Stimulated activated CD4-positive, alpha-beta T cell treated with anti-CD3 and anti-CD28 coated beads, Interleukin-15, amount 100 ng/mL, for 24 hours (primary cell): ENCODE data around the gene CIITA.
A peak's percentile ranks its signal among the peaks of the same experiment; 100 is the strongest.

Experiments used
- DNase-seq: peaks from one replicate; pipeline ENCODE4 v3.0.0-alpha.2; 2020

Gene CIITA

GRCh38 chr16:10938796-10939648 is 62.0 kb downstream of the CIITA start:
- no peak for DNase-seq

- DNase-seq, result no peak
Measured at GRCh38 chr16:10939649-10940234, 62.7 kb downstream of the CIITA start.

DNA sequence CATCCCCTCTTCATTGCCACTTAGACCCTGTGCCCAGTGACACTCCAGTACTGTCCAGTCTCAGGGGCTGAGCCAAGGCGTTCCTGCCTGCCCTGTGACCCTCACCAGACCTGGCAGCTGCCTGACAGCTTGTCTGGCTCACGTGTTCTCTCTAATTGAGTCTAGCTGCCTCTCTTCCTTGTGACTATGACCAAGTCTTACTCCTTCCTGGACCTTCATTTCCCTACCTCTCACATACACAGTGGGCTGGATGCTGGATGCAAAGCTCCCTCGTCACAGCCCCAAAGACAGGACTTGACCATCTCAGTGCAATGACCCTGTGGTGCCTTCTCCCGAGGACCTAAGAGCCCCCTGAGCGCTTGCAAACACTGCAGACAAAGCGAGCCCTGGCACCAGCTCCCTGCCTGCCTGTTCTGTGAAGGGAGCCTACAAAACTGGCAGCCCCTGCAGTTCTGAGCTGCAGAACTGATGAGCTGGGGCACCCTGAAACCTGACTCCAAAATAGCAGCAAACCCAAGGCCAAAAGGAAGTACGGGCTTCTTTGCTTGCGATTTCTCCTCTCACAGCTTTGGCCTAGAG is 63.6 kb downstream of the CIITA start:
- no peak for DNase-seq

- no peak for DNase-seq
Measured at GRCh38 chr16:10941127-10941933, 64.3 kb downstream of the CIITA start.

- DNase-seq, result peak; percentile 32
Measured at GRCh38 chr16:10941935-10942351, 64.9 kb downstream of the CIITA start.

GRCh38 chr16:10942352-10943063 is 65.5 kb downstream of the CIITA start, which contains the start of gene DEXI:
TSS of gene DEXI (minus strand) at chr16:10942468. CDS start at chr16:10942005, 463 bp downstream.
- peak; percentile 96 for DNase-seq

GRCh38 chr16:10943064-10943353 is 66.0 kb downstream of the CIITA start:
- no peak for DNase-seq

- peak; percentile 98 for DNase-seq
Measured at GRCh38 chr16:10944249-10945064, 67.5 kb downstream of the CIITA start, which contains the start of gene CLEC16A. TSS of gene CLEC16A (plus strand) at chr16:10944564. CDS start at chr16:10944718, 154 bp downstream.

GRCh38 chr16:10945065-10945787 is 68.2 kb downstream of the CIITA start:
- DNase-seq, result no peak

GRCh38 chr16:10946308-10946707 is 69.3 kb downstream of the CIITA start:
- DNase-seq, result no peak

GRCh38 chr16:10947211-10947787 is 70.3 kb downstream of the CIITA start:
- DNase-seq, result no peak

GRCh38 chr16:10949424-10949970 is 72.5 kb downstream of the CIITA start:
- DNase-seq, result peak; percentile 48

DNA sequence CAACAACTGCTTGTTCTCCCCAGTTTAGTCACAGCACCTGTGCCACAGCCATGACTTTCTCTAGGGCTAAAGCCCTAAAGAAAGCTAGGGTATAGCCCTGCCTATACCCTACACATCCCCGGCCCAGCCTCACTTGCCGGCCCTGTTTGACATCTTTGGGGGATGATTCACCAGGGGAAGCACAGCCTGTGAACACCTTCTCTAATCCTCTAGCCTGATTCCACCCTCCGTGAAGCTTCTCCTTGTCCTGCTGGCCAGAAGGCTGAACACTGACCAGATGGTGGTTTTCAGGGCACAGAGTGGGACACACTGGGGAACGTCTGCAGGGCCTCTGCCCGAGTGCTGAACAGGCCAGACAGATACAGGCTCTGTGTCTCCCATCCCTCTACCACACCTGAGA is 73.4 kb downstream of the CIITA start:
- DNase-seq, result no peak

- no peak for DNase-seq
Measured at GRCh38 chr16:10951026-10951425, 74.0 kb downstream of the CIITA start.

GRCh38 chr16:10954903-10955302 is 77.9 kb downstream of the CIITA start:
- no peak for DNase-seq

DNA sequence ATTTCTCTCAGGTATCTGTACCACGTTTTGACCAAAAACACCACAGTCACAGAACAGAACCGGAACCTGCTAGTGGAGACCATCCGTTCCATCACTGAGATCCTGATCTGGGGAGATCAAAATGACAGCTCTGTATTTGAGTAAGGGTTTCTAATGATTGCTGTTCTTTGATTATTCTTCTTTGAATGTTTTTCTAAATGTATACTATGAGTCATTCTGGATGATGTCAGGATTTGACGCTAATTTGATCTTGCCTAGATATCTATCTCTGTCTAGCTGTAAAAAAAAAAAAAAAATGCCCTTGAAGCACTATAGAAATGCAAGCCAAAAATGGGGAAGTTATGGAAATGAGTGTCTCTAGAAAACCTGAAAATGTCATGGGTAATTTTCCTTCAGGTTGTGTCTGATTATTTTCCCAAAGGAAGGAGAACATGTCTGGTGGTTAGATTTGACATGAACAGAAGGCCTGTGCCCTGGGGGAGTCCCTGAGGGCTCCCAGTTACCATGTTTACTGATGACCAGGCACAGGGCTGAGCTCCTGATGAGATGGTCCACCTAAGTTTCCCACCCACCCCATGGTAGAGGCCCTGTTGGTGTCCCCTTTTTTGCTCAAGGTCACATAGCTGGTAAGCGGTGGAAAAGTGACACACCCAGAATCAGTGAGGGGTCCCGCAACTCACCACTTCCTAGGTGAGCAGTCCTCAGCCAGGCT is 80.9 kb downstream of the CIITA start:
- peak; percentile 53 for DNase-seq

DNA sequence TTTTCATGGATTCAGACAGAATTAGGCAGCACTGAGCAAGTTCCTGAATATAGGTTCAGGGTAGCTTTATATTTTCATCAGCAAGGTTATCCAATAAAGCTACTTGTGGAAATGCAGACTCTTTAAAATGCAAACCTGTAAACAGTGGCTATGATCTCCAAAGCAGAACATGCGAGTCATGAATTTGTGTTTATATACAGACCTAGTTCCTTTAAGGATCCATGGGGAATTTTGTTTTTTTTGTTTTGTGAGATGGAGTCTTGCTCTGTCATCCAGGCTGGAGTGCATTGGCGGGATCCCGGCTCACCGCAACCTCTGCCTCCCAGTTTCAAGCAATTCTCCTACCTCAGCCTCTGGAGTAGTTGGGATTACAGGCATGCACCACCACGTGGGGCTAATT is 82.2 kb downstream of the CIITA start:
- no peak for DNase-seq

GRCh38 chr16:10961231-10961630 is 84.2 kb downstream of the CIITA start:
- peak; percentile 35 for DNase-seq
